ENCODE results near the gene C14orf132.

Gene C14orf132

DNA sequence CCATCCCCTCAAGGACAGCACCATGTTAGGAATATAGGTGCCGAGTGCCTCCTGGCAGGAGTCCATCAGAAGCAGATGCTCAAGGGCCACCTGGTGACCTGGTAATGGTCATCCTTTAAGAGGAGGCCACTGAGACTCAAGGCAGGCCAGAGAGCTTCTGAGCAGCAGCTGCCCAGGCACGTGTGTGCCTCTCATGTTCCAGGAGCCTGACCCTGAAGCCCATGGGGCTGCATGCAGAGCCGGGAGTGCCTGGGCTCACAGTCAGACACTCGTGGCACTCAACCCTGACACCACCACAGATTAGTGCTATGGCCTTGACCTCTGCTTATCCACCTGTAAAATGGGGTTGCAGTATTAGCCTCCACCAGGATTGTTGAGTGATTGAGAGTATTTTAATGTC, 45.6 kb downstream of the C14orf132 start:
- DNase-seq, result no peak

DNA sequence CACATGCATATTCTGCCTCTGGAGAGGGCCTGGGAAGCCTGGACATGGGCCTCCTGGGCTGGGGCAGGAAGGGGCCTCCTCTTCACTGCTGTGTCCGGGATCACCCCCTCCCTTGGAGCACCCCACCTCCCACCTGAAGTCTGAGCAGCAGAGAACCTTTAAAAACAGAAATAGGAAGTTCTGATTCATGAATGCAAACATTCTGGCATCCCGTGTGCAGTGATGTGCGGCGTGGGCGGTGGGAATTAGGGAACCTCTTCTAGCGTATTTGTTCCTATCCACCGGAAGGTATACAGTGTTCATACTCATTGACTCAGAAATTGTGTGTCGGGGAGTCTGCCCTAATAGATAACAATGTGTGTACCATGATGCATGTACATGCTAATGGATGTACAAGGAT, 46.2 kb downstream of the C14orf132 start:
- DNase-seq, result no peak

DNA sequence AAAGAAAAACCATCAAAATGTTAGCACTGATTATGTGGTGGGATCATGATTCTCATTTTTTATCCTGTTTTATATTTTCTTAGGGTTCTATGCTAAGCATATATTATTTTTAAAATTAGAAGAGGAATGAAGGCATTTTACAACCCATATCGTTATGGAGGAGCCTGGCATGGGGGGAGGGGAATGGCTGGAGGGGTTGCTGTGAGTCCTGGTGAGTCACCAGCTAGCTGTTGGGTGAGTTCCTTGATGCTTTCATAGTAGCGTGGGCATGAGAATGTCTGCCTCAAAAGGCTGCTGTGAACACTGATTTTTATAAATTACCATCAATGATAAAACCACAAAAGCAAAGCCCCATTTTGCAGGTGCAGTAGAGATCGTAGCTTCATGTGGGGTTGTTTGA, 46.9 kb downstream of the C14orf132 start:
- DNase-seq, result peak; percentile 12

DNA sequence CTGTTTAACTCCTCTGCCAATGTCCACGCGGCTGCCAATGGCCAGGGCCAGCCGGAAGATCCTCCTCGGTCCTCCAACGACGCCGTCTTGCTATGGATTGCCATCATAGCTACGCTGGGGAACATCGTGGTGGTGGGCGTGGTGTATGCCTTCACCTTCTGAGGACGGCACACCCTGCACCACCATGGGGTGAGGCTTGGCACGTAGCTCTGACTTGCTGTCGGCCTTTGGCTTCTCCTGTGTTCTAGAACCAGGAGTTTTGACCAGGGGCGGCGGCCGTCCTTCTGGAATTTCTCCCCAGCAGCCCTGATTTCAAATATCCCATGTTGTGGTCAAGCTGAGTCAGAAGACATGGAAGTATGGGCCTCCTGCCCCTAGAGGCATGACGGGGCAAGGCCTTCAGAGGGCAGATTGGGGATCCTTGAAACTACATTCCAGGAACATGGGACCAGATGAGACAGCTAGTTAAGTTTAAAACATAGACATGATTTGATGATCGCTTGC, 47.5 kb downstream of the C14orf132 start:
- no peak for DNase-seq

DNA sequence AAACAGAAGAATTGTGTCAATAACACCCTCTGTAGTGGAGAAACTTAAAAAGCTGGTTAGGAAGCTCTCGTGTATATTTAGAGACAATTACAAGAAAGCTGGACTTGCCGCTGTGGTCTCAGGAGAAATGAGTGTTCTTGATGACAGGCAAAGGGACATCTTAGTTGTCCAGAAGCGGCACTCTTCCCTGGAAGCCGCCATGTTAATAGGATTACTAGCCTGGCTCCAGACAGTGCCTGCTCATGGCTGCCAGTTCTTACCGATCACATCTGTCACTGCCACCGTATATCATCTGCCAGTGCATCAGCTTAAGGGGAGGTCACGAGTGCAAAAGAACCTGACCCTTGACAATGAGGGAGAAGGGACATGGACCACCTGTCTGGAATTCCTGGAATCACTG, 48.9 kb downstream of the C14orf132 start:
- DNase-seq, result no peak

DNA sequence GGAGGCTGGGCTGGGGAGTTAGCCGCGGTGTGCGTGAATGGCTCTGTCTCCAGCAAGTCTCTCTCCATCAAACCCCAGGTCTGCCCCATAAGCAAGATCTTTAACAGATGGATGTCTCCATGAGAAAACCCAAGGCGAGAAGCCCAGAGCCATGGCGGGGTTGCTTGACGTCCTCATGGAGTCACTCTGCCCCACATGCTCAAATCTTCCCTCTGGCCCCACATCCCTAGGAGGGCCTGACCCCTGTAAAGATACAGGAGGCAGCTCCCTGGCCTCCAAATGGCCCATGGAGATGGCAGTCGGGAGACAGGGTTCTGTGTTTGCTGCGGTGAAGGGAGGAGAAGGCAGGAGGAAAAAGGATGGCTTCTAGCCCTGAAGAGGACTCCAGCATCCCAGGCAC, 49.3 kb downstream of the C14orf132 start:
- no peak for DNase-seq

DNA sequence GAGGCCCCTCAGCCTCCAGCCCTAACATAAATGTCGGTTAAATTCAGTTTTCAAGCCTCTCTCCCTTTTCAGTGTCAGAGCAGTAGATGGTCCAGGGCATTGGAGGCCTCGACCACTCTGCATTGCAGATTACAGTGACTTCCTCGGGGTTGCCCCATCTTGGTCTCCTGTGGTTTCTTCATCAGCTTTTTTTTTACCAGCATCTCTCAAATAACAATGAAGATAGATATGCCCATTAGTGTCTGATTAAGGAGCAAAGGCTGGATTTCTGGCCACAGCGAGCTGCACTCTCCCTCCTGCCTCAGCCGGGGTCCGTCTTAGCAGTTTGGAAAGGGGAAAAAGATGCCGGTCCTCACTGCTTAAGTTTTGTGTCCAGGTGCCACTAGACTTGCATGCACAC, 49.7 kb downstream of the C14orf132 start:
- no peak for DNase-seq

DNA sequence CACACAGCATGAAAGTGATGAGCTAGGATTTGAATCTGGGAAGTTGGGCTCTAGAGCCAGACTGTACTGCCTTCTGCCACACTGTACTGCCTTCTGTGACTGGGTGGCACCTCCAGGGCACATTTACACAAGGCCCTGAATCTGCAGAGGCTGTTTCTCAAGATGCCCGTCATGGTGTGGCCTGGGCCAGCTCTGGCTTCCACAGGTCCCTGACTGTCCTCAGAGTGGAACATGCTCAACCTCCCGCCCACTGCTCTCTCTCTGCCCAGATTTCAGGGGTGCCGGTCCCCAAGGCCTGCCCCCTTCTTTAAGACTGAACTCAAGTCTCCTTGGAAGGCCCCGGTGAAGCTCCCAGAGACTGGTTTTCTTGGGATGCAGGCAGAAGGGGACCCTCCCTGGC, 50.2 kb downstream of the C14orf132 start:
- DNase-seq, result no peak

DNA sequence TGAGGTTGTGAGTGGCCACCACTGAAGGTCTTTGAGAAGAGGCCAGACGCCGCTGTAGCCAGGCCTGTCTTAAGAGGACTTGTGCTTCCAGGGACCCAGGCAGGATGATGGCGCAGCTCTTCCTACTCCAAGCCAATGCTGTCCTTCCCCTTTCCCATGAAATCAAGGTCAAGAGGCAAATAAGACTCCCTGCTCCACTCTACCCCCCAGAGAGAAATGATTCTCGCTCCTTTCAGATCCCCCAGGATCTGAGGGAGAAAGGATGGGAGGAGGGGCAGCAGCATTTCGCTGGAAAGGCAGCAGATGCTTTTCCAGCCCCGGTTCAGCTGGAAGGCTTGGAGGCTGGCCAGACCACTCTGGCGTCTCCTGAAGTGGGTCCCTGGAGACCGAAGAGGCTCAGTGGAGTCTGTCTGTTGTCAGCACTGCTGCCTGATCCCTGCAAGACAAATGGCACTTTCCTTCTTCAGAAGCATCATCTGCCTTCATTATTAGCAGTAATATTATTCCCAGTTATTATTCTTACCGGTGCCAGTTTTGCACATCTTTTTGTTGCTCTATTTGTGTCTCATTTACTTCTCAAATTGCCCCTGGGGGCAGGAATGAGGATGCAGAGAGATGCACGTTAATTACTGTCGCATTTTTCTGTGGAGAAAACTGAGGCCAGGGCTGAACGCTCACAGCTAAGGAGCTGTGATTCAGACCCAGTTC, 51.4 kb downstream of the C14orf132 start:
- no peak for DNase-seq

DNA sequence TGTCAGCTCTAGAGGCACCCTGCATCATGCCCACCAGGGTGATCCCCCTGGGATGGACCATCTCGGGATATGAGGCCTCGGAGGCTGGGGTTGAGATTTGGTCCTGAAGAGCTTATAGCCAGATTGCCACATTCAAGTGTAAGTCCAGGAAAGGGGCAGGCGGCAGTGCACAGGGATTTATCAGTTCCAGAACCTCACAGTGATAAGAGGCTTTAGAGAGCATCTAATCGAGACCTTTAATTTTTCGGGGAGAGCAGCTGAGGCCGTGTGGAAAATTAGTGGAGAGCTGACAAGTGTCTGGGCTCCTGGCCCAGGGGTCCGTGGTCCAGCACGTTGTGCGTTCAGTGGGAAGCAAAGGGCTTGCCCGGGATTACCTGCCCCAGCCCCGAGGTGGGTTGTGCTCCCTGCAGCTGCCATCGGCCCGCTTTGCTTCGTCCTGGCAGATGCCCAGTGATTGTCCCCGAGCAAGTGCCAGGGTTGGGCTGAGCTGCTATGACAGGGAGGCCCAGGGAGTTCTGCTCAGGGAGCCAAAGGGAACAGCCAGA, 52.1 kb downstream of the C14orf132 start:
- DNase-seq, result no peak

DNA sequence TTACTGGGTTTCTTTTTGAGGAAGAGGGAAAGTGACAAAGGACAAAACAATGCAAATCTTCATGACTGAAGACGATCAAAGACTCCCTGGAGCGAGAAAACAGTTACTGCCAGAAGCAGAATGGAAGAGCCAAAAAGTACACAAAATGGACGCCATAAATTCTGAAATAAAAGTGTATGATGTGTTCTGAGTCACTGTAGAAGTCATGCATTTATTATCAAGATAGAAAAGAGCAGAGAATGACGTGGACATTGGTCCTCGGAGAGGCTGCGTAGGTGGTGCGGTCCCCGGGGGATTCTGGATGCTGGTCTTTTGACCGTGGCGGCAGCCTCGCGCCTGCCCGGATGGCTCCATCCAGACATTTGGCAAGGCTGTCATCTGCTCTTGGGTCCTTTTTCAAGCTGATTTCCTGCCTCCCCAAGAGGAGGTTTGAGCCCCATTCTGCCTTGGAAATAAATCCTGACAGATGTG, 52.8 kb downstream of the C14orf132 start:
- DNase-seq, result no peak

DNA sequence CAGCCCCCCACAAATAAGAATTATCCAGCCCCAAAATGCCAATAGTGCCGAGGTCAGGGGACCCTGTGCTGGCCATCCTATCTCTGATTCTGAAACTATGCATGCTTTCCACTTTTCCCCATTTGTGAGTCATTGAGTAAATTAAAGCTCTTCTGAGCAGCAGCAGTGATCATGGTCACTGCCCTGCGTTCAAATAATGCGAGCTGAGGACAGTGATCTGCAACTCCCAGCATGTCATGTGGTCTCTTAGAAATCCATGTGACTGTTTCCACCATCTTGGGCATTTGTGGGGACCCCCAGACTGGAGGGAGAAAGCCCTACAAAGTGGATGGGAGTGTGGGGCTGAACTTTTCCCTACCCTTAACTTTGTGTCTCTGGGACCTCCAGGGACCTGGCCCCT, 53.8 kb downstream of the C14orf132 start:
- no peak for DNase-seq

DNA sequence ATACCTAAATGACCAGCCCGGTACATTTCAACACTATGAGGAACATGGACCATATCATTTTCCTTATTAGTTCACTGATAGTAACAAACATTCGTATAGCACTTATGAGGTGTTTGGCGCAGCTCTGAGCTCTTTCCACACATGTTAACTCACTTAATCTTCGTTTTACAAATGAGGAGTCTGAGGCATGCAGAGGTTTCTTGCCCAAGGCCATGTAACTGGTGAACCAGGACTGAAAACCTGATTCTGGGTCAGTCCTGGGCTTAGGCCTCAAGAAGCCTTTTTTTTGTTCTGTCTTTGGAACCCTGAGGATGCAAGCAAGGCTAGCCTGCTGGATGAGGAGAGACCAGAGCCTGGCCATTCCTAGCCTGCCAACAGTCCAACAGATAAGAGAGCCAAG, 55.0 kb downstream of the C14orf132 start:
- no peak for DNase-seq

DNA sequence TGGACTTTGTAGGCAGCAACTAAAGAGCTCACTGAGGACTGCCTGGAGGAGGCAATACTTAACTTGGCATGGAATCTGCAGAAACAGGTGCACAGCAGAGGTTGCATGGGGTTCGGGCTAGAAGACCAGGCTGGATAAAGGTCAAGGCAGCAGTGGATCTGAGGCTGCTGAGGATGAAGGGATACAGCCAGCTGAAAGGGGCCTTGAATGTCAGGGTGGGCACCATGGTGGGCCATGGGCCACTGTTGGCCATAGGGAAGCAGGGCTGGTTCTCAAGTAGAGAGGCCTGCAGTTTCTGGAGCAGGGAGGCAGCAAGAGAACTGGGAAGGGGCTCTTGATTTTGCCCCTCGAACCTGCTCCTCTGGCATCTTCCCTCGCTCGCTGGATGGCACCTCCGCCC, 55.5 kb downstream of the C14orf132 start:
- DNase-seq, result no peak

DNA sequence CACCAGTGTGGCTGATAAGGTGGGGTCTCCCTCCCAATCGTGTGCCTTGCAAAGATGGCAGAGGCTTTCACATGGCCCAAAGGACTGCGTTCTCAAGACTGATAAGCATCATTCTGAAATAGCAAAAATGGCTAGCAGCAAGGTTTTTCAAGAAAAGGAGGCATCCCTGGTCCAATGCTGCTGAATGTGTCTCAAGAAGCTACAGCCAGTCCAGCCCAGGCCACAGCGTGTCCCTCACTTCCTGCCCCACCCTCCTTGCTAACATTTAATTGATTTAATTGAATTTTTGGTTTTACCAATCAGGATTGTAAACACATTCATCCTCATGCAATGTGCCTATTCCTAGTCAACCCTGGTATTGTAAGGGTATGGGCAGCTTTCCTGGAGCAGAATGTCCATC, 55.9 kb downstream of the C14orf132 start:
- no peak for DNase-seq

DNA sequence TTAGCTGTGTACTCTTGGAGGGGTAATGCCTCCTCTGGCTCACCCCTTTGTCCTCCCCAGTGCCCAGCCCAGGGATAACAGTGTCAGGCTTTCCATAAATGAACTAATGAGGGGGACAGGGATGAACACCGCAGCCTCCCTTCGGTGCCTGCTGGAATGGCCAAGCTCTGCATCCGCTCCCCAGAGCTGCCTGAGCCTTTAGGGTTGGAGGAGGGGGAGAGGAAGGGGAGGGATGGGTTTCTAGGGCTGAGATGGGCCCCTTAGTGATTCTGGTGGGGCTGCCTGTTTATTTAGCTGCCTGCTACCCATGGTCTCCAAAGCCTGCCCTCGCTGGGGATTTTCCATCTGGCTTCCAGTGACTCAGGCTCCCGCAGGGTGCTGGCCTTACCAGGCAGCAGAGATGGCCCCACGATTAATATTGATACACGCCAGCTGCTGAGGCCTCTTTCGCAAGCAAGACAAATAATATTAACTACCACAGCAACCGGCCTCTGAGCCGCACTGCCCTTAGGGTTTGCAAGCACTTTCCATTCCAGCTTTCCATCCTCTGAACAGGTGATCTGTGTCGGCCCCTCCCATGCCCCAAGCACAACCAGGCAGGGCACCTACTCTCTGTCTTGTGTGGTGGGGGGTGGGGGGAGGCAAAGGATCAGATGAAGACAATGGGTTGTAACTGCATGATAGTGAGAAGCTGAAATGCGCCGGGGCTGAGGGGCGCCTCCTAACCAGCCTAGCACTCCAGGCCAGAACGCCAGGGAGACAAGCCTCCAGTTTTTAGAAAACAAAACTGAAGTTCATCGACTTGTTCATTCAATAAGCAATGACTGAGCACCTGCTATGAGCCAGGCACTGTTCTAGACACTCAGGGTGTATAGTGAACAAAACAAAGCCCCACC, 56.7 kb downstream of the C14orf132 start:
- DNase-seq, result peak; percentile 72

DNA sequence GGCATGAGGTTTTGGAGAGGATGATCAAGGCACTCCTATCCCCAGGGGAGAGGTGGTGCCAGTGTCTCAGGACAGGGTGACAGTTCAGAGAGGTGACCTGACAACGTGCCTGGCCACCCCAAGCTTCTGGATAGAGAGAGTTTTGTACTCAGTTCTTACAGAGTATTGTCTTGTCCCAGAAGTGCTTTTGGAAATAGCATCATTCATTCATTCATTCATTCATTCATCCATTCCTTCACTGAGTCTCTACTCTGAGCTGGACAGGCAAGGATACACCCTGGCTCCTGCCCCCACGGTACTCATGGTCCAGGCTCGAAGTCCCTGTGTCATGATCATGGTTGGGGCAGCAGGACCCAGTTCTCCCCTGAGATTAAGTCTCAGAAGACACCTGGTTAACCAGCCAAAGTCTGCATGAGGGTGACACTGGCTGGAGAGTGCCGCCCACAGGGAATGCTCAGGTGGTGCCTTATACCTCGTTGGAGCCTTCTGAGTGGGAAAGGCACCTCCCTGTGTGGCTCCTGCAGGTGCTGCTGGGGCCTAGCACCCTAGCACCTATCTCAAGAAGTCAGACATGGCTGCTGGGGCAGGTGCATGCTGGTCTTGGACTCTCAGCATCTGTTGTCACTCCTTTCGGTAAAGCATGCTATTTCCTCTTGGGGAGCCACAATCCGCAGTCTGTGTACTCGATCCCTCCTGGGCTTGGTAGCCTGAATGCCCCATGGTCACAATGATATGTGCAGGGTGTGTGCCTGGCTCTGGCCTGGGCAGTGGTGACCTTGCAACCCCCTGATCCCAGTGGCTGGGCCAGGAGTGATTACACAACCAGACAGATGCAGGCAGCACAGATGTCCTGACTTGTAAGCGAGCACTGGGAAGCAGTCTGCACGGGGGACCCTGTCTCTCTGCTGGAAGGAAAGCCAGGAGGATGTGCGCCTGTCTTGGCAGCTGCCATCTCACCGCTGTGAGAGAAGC, 57.8 kb downstream of the C14orf132 start:
- DNase-seq, result no peak

DNA sequence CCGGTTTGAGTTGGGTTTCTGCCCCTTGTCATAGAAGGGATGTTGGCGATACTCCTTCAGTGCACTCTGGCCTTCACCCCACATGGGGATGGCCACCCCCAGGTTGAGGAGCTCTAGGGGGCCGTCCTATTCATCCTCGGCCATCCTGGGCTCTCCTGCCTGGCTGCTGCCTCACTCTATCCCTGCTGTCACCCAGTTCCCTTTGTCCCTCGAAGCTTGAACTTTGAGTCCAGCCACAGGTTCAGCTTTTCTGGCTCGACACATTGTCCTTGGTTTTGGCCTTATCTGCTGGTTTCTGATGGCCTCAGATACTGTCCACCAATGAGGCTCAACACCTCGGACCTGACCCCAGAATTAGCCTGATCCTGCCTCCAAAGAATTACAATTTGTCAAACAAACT, 58.6 kb downstream of the C14orf132 start:
- no peak for DNase-seq

DNA sequence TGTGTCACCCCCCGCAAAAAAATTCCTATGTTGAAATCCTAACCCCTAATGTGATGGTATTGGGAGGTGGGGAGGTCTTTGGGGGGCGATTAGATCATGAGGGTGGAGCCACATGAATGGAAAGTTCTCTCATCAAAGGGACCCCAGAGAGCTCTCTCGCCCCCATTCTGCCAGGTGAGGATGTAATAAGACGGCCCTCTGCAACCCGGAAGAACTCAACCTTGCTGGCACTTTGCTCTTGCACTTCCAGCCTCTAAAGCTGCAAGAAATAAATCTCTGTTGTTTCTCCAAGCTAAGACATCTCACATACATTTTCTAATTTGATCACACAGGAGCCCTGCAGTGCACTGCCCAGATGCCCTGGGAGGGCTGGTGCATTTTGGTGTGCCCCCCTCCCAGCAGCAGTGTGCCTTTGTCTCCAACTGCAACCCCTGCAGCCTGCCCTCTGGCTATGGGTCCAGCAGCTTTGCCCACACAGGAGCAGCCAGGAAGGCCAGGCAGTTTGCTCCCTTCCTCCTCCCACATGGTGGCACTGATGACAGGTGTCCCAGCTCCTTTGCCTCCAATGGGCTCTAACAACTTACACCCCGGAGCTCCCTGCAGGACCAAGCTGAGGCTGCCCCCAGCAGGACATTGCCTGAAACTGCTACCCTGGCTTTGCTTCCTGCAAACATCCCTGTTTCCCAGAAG, 59.3 kb downstream of the C14orf132 start:
- DNase-seq, result peak; percentile 38

DNA sequence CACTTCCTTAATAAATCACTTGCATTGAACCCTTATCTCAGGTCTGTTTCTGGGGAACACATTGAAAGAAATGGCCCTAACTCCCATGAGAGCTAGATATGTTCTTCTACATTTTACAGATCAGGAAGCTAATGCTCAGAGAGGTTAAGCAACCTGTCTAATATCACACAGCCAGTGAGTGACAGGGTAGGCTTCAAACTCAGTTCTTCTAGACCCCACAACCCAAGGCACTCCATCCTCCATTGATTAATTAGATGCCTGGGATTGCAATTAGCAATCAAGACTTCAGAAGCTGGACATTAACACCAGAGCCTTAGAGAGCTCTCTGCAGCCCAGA, 59.8 kb downstream of the C14orf132 start:
- DNase-seq, result no peak

DNA sequence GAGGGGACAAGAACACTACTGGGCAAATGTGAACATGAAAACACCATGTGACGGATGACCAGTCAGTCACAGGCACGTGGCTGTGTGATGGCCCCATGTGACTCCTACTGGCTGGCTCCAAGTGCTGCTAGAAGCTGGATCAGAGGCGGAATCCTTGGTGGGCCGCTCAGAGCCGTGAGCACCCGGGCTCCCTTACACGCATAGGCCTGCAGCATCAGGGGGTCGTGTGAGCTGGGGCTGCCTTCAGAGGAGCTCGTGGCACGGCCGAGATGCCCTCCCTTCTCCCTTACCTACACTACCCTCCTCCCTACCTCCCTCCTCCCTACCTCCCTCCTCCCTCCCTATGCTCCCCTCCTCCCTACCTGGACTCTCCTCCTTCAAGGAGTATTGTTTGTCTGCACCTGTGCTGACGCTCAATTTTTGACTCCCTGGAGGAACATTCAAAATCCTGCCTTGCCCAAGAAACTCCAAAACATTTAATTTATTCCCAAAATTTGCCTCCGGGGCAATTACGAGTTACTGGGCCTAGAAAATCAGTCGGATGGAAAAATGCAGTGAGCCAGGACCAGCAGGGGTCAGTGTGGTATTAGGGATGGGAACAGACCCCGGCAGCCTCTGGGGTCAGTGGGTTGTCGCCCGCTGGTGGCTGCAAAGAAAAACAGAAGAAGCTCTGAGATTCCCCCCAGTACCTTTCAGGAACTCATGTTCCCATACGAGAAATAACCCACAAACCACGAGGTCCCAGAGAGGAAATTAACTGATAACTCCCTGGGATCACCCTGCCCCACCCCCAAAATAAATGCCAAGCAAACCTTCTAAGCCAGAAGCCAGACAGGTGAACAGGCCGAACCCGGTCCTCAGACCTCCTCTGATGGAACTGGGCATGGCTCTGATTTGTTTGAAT, 61.3 kb downstream of the C14orf132 start:
- DNase-seq, result peak; percentile 60

All from amniotic stem cell (primary cell).